Measurements from ENCODE around the gene RETREG2.

The RETREG2 gene

DNA sequence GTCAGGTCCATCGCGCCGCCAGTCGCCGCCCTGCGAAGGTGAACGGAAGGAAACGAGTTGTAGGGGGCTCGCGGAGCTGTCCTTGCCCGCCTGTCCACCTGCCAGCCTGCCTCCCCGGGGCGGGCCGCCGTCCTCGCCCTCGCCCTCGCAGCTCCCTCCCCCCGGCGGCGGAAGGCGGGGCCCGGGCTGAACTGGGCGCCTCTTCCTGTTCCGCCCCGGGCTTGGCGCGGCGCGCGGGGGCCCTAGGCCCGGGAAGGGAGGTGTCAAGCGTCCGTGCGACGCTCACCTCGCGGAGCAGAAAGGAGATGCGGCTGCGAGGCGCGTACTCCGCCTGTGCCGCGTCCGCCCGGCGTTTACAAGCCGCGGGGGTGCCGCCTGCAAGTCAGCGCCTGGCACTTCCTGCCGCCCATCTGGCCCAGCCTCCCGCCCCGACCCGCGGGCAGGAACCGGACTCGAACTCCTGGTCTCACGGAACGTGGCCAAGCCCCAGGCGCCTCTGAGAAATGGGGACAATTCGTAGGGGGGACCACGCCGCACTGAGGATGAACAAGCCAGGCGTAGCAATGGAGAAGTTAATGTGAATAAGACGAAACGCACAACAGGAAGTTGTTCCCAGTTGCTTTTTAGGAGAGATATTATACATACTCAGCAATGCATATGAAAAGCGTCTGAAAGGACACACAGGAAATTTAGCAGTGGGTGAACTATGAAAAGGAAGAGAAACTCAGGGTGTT lies 1.1 kb upstream of the RETREG2 start, which contains the start of gene CNPPD1:
CNPPD1 (minus strand) TSS at position 108 of the 734 bp plus-strand sequence; CDS start at position 11, 97 bp downstream.
- Mint-ChIP-seq H3K27ac (peak within 1 kb of the TSS; percentile 99), H3K4me3 (peak within 1 kb of the TSS; percentile 98), H3K4me1 (ENCODE audit: low read depth) (peaks cover 59% of the 10 kb centered on the region), H3K36me3 (peaks cover 6% of the 10 kb centered on the region), H3K27me3 (no peaks in the 10 kb centered on the region), H3K9me3 (ENCODE audit: low read depth) (no peaks in the 10 kb centered on the region)

- H3K9me3 Mint-ChIP-seq (ENCODE audit: low read depth): no peaks in the 10 kb centered on the region
- no peaks in the 10 kb centered on the region for H3K27me3 Mint-ChIP-seq
- H3K27ac Mint-ChIP-seq: peak overlapping the region; percentile 87
- H3K36me3 Mint-ChIP-seq: peaks cover 6% of the 10 kb centered on the region
- H3K4me3 Mint-ChIP-seq: peak overlapping the region; percentile 88
- peaks cover 65% of the 10 kb centered on the region for H3K4me1 Mint-ChIP-seq (ENCODE audit: low read depth)
Measured at GRCh38 chr2:219178377-219179175, 501 bp downstream of the RETREG2 start.

- peaks cover 56% of the 10 kb centered on the region for H3K4me1 Mint-ChIP-seq (ENCODE audit: low read depth)
- peak overlapping the region; percentile 88 for H3K4me3 Mint-ChIP-seq
- H3K9me3 Mint-ChIP-seq (ENCODE audit: low read depth): no peaks in the 10 kb centered on the region
- no peaks in the 10 kb centered on the region for H3K36me3 Mint-ChIP-seq
- no peak overlapping the region for H3K27ac Mint-ChIP-seq
- no peaks in the 10 kb centered on the region for H3K27me3 Mint-ChIP-seq
Measured at GRCh38 chr2:219179601-219180465, 1.8 kb downstream of the RETREG2 start.

DNA sequence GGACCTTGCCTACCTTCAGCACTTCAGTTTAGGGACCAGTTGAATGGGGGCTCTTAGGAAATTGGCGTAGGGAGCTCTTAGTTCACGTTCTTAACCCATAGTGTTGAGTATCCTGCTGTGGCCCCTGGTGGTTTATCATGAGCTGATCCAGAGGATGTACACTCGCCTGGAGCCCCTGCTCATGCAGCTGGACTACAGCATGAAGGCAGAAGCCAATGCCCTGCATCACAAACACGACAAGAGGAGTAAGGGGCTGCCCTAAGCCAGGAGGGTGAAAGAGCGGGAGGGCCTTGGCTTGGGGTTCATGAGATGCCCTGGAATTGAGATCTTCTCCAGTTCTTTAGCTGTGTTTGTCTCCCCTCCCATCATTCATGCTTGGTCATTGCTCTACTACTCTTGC lies 2.9 kb downstream of the RETREG2 start:
- no peaks in the 10 kb centered on the region for H3K9me3 Mint-ChIP-seq (ENCODE audit: low read depth)
- H3K27ac Mint-ChIP-seq: peak overlapping the region; percentile 31
- H3K27me3 Mint-ChIP-seq: no peaks in the 10 kb centered on the region
- H3K4me1 Mint-ChIP-seq (ENCODE audit: low read depth): peaks cover 48% of the 10 kb centered on the region
- H3K36me3 Mint-ChIP-seq: peaks cover 3% of the 10 kb centered on the region
- H3K4me3 Mint-ChIP-seq: peak overlapping the region; percentile 27

- no peaks in the 10 kb centered on the region for H3K27me3 Mint-ChIP-seq
- peaks cover 47% of the 10 kb centered on the region for H3K4me1 Mint-ChIP-seq (ENCODE audit: low read depth)
- peak overlapping the region; percentile 58 for H3K27ac Mint-ChIP-seq
- H3K36me3 Mint-ChIP-seq: peaks cover 3% of the 10 kb centered on the region
- H3K4me3 Mint-ChIP-seq: peak overlapping the region; percentile 13
- no peaks in the 10 kb centered on the region for H3K9me3 Mint-ChIP-seq (ENCODE audit: low read depth)
Measured at GRCh38 chr2:219181531-219181930, 3.5 kb downstream of the RETREG2 start.

- Mint-ChIP-seq H3K36me3 (peaks cover 7% of the 10 kb centered on the region), H3K9me3 (ENCODE audit: low read depth) (no peaks in the 10 kb centered on the region), H3K27ac (peak overlapping the region; percentile 70), H3K27me3 (no peaks in the 10 kb centered on the region), H3K4me1 (ENCODE audit: low read depth) (peaks cover 48% of the 10 kb centered on the region), H3K4me3 (peak overlapping the region; percentile 17)
Measured at GRCh38 chr2:219182331-219183150, 4.5 kb downstream of the RETREG2 start.

DNA sequence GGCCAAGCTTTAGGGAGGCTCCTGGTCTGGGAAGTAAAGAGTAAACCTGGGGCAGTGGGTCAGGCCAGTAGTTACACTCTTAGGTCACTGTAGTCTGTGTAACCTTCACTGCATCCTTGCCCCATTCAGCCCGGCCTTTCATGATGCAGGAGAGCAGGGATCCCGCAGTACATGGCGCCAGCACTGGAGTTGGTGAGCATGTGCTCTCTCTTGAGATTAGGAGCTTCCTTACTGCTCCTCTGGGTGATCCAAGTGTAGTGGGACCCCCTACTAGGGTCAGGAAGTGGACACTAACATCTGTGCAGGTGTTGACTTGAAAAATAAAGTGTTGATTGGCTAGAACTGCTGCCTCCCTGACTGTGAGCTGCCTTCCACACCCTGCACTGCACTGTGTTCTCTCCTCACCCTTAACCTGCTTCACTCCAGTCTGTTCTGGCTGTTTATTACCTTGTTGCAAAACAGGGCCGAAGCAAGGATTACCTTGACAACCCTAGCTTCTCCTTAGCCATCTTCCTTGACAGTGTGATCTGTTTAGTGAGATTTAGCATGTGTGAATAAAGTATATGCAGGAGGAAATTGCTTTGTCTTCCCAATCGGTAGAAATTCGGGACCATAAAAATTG lies 5.2 kb downstream of the RETREG2 start:
- Mint-ChIP-seq H3K36me3 (peaks cover 7% of the 10 kb centered on the region), H3K27me3 (no peaks in the 10 kb centered on the region), H3K27ac (peak overlapping the region; percentile 70), H3K4me1 (ENCODE audit: low read depth) (peaks cover 47% of the 10 kb centered on the region), H3K4me3 (no peak overlapping the region), H3K9me3 (ENCODE audit: low read depth) (no peaks in the 10 kb centered on the region)

DNA sequence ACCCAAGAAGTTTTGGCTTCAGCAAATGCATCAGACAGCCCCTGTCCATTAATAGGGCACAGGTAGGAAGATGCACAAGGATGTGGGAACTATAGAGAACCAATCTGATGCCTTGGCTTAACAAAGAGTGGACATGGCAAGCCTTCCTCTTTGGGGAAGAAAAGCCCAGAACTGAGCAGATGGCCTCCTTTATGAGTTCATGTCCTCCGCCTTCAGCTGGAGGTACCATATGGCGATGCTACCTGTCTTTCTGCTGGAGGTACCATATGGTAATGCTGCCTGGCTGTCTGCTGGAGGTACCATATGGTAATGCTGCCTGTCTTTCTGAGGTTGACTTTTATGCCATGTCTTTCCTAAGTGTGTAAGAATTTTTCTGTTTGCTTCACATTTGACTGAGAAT lies 6.0 kb downstream of the RETREG2 start:
- no peaks in the 10 kb centered on the region for H3K27me3 Mint-ChIP-seq
- peaks cover 45% of the 10 kb centered on the region for H3K4me1 Mint-ChIP-seq (ENCODE audit: low read depth)
- no peaks in the 10 kb centered on the region for H3K9me3 Mint-ChIP-seq (ENCODE audit: low read depth)
- H3K36me3 Mint-ChIP-seq: peaks cover 7% of the 10 kb centered on the region
- peak overlapping the region; percentile 54 for H3K27ac Mint-ChIP-seq
- no peak overlapping the region for H3K4me3 Mint-ChIP-seq

GRCh38 chr2:219186754-219187456 lies 8.8 kb downstream of the RETREG2 start:
- Mint-ChIP-seq H3K4me1 (ENCODE audit: low read depth) (peaks cover 20% of the 10 kb centered on the region), H3K4me3 (no peak overlapping the region), H3K36me3 (peaks cover 7% of the 10 kb centered on the region), H3K27me3 (no peaks in the 10 kb centered on the region), H3K9me3 (ENCODE audit: low read depth) (no peaks in the 10 kb centered on the region), H3K27ac (peak overlapping the region; percentile 65)

DNA sequence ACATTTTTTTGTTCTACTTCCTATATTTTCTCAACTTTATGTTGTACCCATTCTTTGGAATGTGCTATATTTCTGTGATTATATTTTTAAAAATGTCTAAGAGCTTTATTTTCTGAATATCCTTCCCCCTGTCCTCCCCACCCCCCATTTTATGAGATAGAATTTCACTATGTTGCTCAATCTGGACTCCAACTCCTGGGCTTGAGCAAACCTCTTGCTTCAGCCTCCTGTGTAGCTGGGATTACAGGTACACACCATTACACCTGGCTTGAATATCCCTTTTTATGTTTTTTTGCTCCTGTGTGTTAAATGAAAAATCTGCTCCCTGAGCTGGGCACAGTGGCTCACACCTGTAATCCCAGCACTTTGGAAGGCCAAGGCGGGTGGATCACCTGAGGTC lies 19.3 kb downstream of the RETREG2 start:
- H3K27ac Mint-ChIP-seq: no peak overlapping the region
- H3K9me3 Mint-ChIP-seq (ENCODE audit: low read depth): no peaks in the 10 kb centered on the region
- H3K27me3 Mint-ChIP-seq: no peaks in the 10 kb centered on the region
- H3K4me1 Mint-ChIP-seq (ENCODE audit: low read depth): peaks cover 26% of the 10 kb centered on the region
- H3K4me3 Mint-ChIP-seq: no peak overlapping the region
- H3K36me3 Mint-ChIP-seq: peaks cover 2% of the 10 kb centered on the region

DNA sequence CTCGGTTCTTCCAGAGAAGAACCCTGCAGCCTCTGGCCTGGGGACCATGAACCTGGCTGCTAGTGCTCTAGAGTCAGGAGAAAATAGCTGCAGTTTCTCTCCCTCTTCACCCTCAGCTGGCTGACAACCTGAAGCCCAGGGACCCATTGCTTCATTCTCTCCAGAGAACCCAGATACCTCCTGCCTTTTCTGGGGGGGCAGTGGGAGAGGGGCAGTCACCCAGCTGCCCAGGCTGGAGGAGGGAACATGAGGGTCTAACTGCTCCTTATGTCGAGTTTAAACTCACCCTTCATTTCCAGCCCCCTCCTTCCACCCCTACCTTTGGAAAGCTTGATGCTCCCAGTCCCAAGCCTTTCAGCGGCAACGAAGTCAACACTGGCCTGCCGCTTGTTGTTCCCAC lies 20.9 kb downstream of the RETREG2 start:
- Mint-ChIP-seq H3K9me3 (ENCODE audit: low read depth) (no peaks in the 10 kb centered on the region), H3K4me3 (peak overlapping the region; percentile 65), H3K4me1 (ENCODE audit: low read depth) (peaks cover 26% of the 10 kb centered on the region), H3K27ac (peak overlapping the region; percentile 6), H3K27me3 (no peaks in the 10 kb centered on the region), H3K36me3 (peaks cover 2% of the 10 kb centered on the region)

GRCh38 chr2:219199470-219200211 lies 21.6 kb downstream of the RETREG2 start:
- Mint-ChIP-seq H3K9me3 (ENCODE audit: low read depth) (no peaks in the 10 kb centered on the region), H3K27me3 (no peaks in the 10 kb centered on the region), H3K36me3 (peaks cover 4% of the 10 kb centered on the region), H3K4me3 (peak overlapping the region; percentile 65), H3K27ac (peak overlapping the region; percentile 56), H3K4me1 (ENCODE audit: low read depth) (peaks cover 26% of the 10 kb centered on the region)
